MM.1S (cell line): ENCODE measurements around the gene WDFY4.

Experiments used
- DNase-seq: peaks from one replicate; pipeline ENCODE4 v3.0.0-alpha.2; 2015
- H2AFZ ChIP-seq: fragments of 300-600 bp; sonication (generic); 2 replicates; pipeline ENCODE4 v1.6.0; 2016; ENCODE audit warnings: antibody characterized with exemption, low read length
- H3F3A ChIP-seq: fragments of 300-600 bp; sonication (generic); 2 replicates; pipeline ENCODE4 v1.6.1; 2016; ENCODE audit warnings: mild to moderate bottlenecking, antibody characterized with exemption, low read length, moderate library complexity, mixed read lengths; ENCODE audit not compliant: insufficient read depth
- H3K27ac ChIP-seq: fragments of 300-600 bp; sonication (generic); 2 replicates; pipeline ENCODE4 v1.5.1; 2016; ENCODE audit warnings: mild to moderate bottlenecking, low read length
- H3K27me3 ChIP-seq: fragments of 300-600 bp; sonication (generic); replicated peaks from 2 replicates; pipeline ENCODE4 v1.6.0; 2016; ENCODE audit warnings: low read length; ENCODE audit not compliant: insufficient read depth
- H3K36me3 ChIP-seq: fragments of 300-600 bp; sonication (generic); replicated peaks from 2 replicates; pipeline ENCODE4 v1.6.1; 2016; ENCODE audit warnings: mild to moderate bottlenecking, low read length, mixed read lengths; ENCODE audit not compliant: insufficient read depth
- H3K4me1 ChIP-seq: fragments of 300-600 bp; sonication (generic); 2 replicates; pipeline ENCODE4 v1.6.1; 2016; ENCODE audit warnings: low read length, mixed read lengths
- H3K4me2 ChIP-seq: fragments of 300-600 bp; sonication (generic); 2 replicates; pipeline ENCODE4 v1.6.0; 2016; ENCODE audit warnings: low read depth, low read length
- H3K4me3 ChIP-seq: fragments of 300-600 bp; sonication (generic); 2 replicates; pipeline ENCODE4 v1.5.1; 2016; ENCODE audit warnings: low read length, mixed read lengths
- H3K79me2 ChIP-seq: fragments of 300-600 bp; sonication (generic); 2 replicates; pipeline ENCODE4 v1.6.1; 2016; ENCODE audit warnings: mixed run types, low read length, mixed read lengths
- H3K9ac ChIP-seq: fragments of 300-600 bp; sonication (generic); 2 replicates; pipeline ENCODE4 v1.6.1; 2016; ENCODE audit warnings: low read length, mixed read lengths
- H3K9me2 ChIP-seq: fragments of 300-600 bp; sonication (generic); replicated peaks from 2 replicates; pipeline ENCODE4 v1.6.1; 2016; ENCODE audit warnings: mild to moderate bottlenecking, low read length, mixed read lengths; ENCODE audit not compliant: insufficient read depth
- H3K9me3 ChIP-seq: fragments of 300-600 bp; sonication (generic); replicated peaks from 2 replicates; pipeline ENCODE4 v1.6.1; 2016; ENCODE audit warnings: mild to moderate bottlenecking, low read length, mixed read lengths; ENCODE audit not compliant: insufficient read depth
- H4K20me1 ChIP-seq: fragments of 300-600 bp; sonication (generic); 2 replicates; pipeline ENCODE4 v1.6.1; 2016; ENCODE audit warnings: mild to moderate bottlenecking, low read length, moderate library complexity, mixed read lengths; ENCODE audit not compliant: insufficient read depth
- CTCF ChIP-seq: fragments of 300-600 bp; sonication (generic); IDR thresholded peaks from 2 replicates; pipeline ENCODE4 v1.5.1; 2016; ENCODE audit warnings: antibody characterized with exemption, low read length, mixed read lengths
- EZH2 ChIP-seq: fragments of 300-600 bp; sonication (generic); optimal IDR thresholded peaks from 2 replicates; pipeline ENCODE3; 2017; ENCODE audit warnings: low read depth, mild to moderate bottlenecking, antibody characterized with exemption, low read length, mixed read lengths
- EZH2phosphoT487 ChIP-seq: fragments of 300-600 bp; sonication (generic); IDR thresholded peaks from 2 replicates; pipeline ENCODE4 v1.6.1; 2018; ENCODE audit warnings: antibody characterized with exemption, low read length

Gene WDFY4

GRCh38 chr10:48970654-48971053 lies 286.0 kb downstream of the WDFY4 start:
- Histone ChIP-seq H3K4me1 (no peaks in the 10 kb centered on the region), H3K4me3 (no peak overlapping the region), H3F3A (no peaks in the 10 kb centered on the region), H3K9me2 (no peaks in the 10 kb centered on the region), H3K79me2 (no peaks in the 10 kb centered on the region), H3K27me3 (no peaks in the 10 kb centered on the region), H3K27ac (no peak overlapping the region), H4K20me1 (no peaks in the 10 kb centered on the region), H3K4me2 (no peak overlapping the region), H3K9me3 (no peaks in the 10 kb centered on the region), H3K36me3 (no peaks in the 10 kb centered on the region), H2AFZ (no peak overlapping the region), H3K9ac (no peak overlapping the region)
- TF ChIP-seq CTCF (no peak), EZH2phosphoT487 (no peak), EZH2 (no peak)
- DNase-seq, result no peak

- Histone ChIP-seq H3K79me2 (no peaks in the 10 kb centered on the region), H3K27ac (no peak overlapping the region), H4K20me1 (no peaks in the 10 kb centered on the region), H3K36me3 (no peaks in the 10 kb centered on the region), H3F3A (no peaks in the 10 kb centered on the region), H3K27me3 (no peaks in the 10 kb centered on the region), H3K9me2 (no peaks in the 10 kb centered on the region), H3K4me2 (no peak overlapping the region), H3K4me3 (no peak overlapping the region), H3K9ac (no peak overlapping the region), H3K4me1 (no peaks in the 10 kb centered on the region), H2AFZ (no peak overlapping the region), H3K9me3 (no peaks in the 10 kb centered on the region)
- TF ChIP-seq EZH2phosphoT487 (no peak), EZH2 (no peak)
- no peak for DNase-seq
Observed at GRCh38 chr10:48973065-48973464, 288.4 kb downstream of the WDFY4 start.

GRCh38 chr10:48974510-48975156 lies 290.0 kb downstream of the WDFY4 start:
- no peaks in the 10 kb centered on the region for H3K36me3 ChIP-seq
- H3K4me2 ChIP-seq, result no peak overlapping the region
- no peaks in the 10 kb centered on the region for H3K9me2 ChIP-seq
- TF ChIP-seq CTCF (no peak), EZH2phosphoT487 (no peak), EZH2 (no peak)
- no peaks in the 10 kb centered on the region for H3F3A ChIP-seq
- H3K4me1 ChIP-seq, result no peaks in the 10 kb centered on the region
- no peak overlapping the region for H3K4me3 ChIP-seq
- DNase-seq, result no peak
- no peaks in the 10 kb centered on the region for H3K79me2 ChIP-seq
- no peaks in the 10 kb centered on the region for H3K27me3 ChIP-seq
- no peak overlapping the region for H3K9ac ChIP-seq
- no peaks in the 10 kb centered on the region for H3K9me3 ChIP-seq
- H4K20me1 ChIP-seq, result no peaks in the 10 kb centered on the region
- H3K27ac ChIP-seq, result no peak overlapping the region
- no peak overlapping the region for H2AFZ ChIP-seq

GRCh38 chr10:48976196-48976595 lies 291.5 kb downstream of the WDFY4 start:
- DNase-seq, result peak; percentile 39

More at GRCh38 chr10:48976196-48976595, 291.5 kb downstream of the WDFY4 start:
- Histone ChIP-seq H3K4me1 (no peaks in the 10 kb centered on the region), H3K4me3 (no peak overlapping the region), H4K20me1 (no peaks in the 10 kb centered on the region), H3K36me3 (no peaks in the 10 kb centered on the region), H3K79me2 (no peaks in the 10 kb centered on the region), H3K9ac (no peak overlapping the region), H3F3A (no peaks in the 10 kb centered on the region), H3K9me2 (no peaks in the 10 kb centered on the region), H3K27me3 (no peaks in the 10 kb centered on the region), H3K9me3 (no peaks in the 10 kb centered on the region), H2AFZ (no peak overlapping the region), H3K27ac (no peak overlapping the region), H3K4me2 (no peak overlapping the region)
- no peak for TF ChIP-seq EZH2
- peak; percentile 48 for TF ChIP-seq CTCF
- no peak for TF ChIP-seq EZH2phosphoT487
